HEK293 (cell line): ENCODE measurements around the gene HINT2.

Experiments
- SETDB1 ChIP-seq: IDR thresholded peaks from one replicate; pipeline ENCODE4 v1.6.1; 2017; ENCODE audit warnings: mild to moderate bottlenecking, low read length, moderate library complexity, mixed read lengths; ENCODE audit not compliant: insufficient read length
- YY1 ChIP-seq: fragments of 450-650 bp; formaldehyde crosslinking; IDR thresholded peaks from 2 replicates; pipeline ENCODE4 v1.5.1; 2018; ENCODE audit warnings: missing biosample characterization, missing genetic modification characterization
- ZNF112 ChIP-seq: fragments of 450-650 bp; formaldehyde crosslinking; IDR thresholded peaks from 2 replicates; pipeline ENCODE4 v1.5.0; 2017; ENCODE audit warnings: missing biosample characterization, missing genetic modification characterization
- ZNF121 ChIP-seq: fragments of 450-650 bp; formaldehyde crosslinking; IDR thresholded peaks from 2 replicates; pipeline ENCODE4 v1.5.1; 2016; ENCODE audit warnings: missing biosample characterization, missing genetic modification characterization
- ZNF350 ChIP-seq: fragments of 450-650 bp; formaldehyde crosslinking; IDR thresholded peaks from 2 replicates; pipeline ENCODE4 v1.5.0; 2017; ENCODE audit warnings: missing biosample characterization, mild to moderate bottlenecking, missing genetic modification characterization
- ZNF48 ChIP-seq: fragments of 450-650 bp; formaldehyde crosslinking; IDR thresholded peaks from 2 replicates; pipeline ENCODE4 v1.5.1; 2016; ENCODE audit warnings: missing biosample characterization, missing genetic modification characterization
- ZNF791 ChIP-seq: fragments of 450-650 bp; formaldehyde crosslinking; IDR thresholded peaks from 2 replicates; pipeline ENCODE4 v1.5.1; 2016; ENCODE audit warnings: missing biosample characterization, missing genetic modification characterization
- TF ChIP-seq, protein P1 (sequence below): fragments of 450-650 bp; formaldehyde crosslinking; IDR thresholded peaks from 2 replicates; pipeline ENCODE4 v1.5.1; 2016; ENCODE audit warnings: missing biosample characterization, missing genetic modification characterization
- TF ChIP-seq, protein P2 (sequence below): fragments of 450-650 bp; formaldehyde crosslinking; IDR thresholded peaks from 2 replicates; pipeline ENCODE4 v1.5.1; 2016; ENCODE audit warnings: missing biosample characterization, missing genetic modification characterization

DNA sequence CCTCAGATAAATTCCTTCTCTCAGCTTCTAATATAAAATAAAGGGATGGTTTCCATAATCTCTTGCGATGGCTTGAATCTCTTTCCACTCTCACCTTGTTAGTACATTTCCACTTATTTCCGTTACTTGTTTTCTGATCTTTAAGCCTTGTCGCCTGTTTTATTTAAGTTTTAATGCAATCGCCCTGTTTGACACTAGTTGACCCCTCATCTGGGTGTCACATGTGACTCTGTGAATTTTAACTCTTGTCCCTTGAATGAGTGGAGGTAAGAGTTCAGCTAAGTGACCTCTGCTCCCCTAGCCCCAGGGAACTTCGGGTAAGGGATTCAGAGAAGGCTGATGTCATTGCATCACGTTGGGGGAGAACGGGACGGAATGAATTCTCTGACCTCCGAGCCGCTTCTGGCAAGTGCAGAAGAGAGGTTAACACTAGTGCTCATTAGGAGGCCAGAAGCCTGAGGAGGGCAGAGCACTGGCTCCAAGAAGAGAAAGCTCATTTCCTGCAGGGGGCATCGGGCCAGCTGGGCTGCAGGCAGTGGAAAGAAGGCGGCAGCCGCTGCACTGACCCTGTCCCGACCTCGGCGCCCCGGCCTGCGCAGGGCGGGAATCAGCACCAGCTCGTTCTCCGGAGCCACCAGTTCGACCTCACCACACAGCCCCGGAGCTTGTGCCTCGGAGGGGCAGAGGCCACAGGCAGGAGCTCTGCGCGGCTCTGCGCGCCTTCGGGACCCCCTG is 569 bp downstream of the HINT2 start:
- TF ChIP-seq, protein P1, sequence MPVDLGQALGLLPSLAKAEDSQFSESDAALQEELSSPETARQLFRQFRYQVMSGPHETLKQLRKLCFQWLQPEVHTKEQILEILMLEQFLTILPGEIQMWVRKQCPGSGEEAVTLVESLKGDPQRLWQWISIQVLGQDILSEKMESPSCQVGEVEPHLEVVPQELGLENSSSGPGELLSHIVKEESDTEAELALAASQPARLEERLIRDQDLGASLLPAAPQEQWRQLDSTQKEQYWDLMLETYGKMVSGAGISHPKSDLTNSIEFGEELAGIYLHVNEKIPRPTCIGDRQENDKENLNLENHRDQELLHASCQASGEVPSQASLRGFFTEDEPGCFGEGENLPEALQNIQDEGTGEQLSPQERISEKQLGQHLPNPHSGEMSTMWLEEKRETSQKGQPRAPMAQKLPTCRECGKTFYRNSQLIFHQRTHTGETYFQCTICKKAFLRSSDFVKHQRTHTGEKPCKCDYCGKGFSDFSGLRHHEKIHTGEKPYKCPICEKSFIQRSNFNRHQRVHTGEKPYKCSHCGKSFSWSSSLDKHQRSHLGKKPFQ, result no peak
- TF ChIP-seq YY1 (no peak), ZNF350 (tag by site-specific recombination) (no peak), ZNF791 (no peak), ZNF112 (tag by site-specific recombination) (no peak), ZNF121 (tag by site-specific recombination) (no peak), ZNF48 (tag by site-specific recombination) (no peak), SETDB1 (no peak)
- TF ChIP-seq, protein P2, sequence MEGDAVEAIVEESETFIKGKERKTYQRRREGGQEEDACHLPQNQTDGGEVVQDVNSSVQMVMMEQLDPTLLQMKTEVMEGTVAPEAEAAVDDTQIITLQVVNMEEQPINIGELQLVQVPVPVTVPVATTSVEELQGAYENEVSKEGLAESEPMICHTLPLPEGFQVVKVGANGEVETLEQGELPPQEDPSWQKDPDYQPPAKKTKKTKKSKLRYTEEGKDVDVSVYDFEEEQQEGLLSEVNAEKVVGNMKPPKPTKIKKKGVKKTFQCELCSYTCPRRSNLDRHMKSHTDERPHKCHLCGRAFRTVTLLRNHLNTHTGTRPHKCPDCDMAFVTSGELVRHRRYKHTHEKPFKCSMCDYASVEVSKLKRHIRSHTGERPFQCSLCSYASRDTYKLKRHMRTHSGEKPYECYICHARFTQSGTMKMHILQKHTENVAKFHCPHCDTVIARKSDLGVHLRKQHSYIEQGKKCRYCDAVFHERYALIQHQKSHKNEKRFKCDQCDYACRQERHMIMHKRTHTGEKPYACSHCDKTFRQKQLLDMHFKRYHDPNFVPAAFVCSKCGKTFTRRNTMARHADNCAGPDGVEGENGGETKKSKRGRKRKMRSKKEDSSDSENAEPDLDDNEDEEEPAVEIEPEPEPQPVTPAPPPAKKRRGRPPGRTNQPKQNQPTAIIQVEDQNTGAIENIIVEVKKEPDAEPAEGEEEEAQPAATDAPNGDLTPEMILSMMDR (tag by site-specific recombination), result peak; percentile 57
